Activated T-cell treated with anti-CD3 and anti-CD28 coated beads for 24 hours (primary cell): Measurements from ENCODE around the gene CDH23.
"Not testable (repeated sequence)": the region's sequence is repeated elsewhere in the genome, so short reads cannot be mapped to it uniquely, and the experiment has no call there.

Experiments
- DNase-seq: peaks from one replicate; pipeline ENCODE4 v3.0.0-alpha.2; 2020; ENCODE audit warnings: low read depth

The CDH23 gene

GRCh38 chr10:71396711-71397295, at the start of gene CDH23:
CDH23 (plus strand) TSS chr10:71396920; CDS start chr10:71439832, 42,912 bp downstream.
- DNase-seq, result no peak

GRCh38 chr10:71347587-71348395, 48.9 kb upstream of the CDH23 start:
- DNase-seq, result no peak

DNA sequence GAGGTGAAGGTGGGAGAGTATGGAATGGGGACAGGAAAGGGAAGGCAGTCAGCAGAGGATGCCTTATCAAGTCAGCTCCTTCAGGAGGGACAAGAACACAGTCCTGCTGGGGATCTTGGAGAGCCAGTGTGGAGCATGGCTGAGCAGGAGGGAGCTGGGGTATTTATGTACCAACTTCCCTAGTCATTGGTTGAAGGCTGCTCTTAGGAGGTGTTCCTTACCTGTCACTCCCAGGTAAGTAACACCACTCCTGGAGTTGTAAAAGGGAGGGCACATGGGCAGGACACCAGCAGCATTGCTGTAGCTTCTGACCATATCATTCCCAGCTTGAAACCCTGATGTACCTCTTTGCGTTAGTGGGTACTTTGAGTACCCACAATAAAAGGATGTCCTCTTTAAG, 47.9 kb upstream of the CDH23 start:
- DNase-seq, result no peak

- no peak for DNase-seq
Observed at GRCh38 chr10:71349406-71349805, 47.3 kb upstream of the CDH23 start.

DNA sequence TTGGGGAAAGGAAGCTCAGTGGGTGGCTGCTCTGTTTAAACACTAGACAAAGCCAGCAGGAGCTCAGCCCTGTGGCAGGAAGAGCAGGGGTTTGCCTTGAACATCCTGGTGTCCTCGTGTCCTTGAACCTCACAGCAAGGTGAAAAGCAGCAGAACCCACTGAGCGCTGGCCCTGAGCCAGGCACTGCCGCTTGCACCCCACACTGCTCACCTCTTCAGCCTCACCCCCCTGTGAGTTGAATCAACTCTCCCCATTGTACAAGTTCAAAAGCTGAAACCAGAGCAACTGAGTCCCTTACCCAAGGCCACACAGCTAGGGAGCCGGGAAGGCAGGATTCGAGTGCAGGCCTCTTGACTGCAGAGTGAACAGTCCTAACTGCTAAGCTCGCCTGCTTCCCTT, 45.6 kb upstream of the CDH23 start:
- no peak for DNase-seq

DNA sequence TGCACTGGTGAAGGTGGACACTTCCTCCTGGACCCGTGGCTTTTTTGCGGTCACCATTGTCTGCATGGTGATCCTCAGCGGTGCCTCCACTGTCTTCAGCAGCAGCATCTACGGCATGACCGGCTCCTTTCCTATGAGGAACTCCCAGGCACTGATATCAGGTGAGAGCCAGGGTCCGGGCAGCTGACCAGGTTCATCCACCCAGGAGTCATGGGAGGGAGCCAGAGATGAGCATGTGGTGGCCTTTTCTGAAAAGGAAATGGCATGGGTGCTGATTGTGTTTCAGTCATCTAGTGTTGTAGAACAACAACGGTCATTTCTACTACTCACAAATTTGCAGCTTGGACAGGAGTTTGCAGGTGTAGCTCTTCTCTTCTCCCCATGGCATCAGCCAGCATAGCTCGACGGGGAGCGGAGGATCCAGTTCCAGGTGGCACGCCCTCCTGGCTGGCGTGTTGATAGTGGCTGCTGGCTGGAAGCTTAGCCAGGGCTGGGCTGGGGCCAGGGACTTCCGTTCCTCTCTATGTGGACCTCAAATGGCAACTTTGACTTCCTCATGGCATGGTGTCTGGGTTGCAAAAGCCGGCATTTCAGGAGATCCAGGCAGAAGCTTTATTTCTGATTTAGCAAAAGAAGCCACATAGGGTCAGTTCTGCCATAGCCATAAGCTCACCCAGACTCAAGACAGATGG, 44.9 kb upstream of the CDH23 start:
- DNase-seq, result no peak

DNA sequence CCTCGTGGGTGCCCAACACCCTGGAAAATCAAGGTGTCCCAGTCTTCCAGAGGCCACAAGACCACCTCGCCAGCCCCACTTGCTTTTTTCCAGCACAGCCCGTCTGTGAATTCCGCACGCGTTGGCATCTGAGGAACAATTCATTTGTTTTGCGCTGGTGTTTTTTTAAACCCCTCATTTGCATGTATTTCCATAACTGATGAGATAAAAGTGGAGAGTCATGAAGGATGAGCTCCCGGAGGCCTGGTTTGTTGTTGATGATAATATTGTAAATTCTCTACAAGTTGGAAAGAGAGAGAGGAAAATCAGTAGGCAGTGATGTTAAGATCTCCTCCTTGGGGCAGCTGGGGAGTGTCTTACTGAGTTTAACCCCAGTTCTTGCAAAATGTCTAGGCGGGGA, 43.1 kb upstream of the CDH23 start:
- DNase-seq, result no peak

DNA sequence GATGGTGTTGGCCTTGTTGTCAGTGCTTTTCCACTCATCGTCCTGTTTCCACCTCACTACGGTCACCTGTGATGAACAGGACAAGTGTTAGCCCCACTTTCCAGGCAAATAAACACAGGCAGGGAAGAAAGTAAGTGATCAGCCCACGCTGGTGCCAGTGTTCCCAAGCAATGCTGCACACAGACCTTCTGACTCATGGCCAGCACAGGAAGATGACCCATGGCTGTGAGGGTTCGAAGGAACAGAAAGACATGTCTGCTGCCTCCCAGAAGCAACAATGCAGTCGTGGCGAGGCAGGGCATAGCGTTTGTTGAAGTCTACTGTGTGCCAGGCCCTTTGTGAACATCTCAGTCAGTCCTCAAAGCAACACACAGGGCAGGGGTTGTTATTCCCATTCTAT, 41.9 kb upstream of the CDH23 start:
- DNase-seq, result no peak

- no peak for DNase-seq
Observed at GRCh38 chr10:71355886-71356285, 40.8 kb upstream of the CDH23 start.

- no peak for DNase-seq
Observed at GRCh38 chr10:71357792-71358265, 38.9 kb upstream of the CDH23 start.

DNA sequence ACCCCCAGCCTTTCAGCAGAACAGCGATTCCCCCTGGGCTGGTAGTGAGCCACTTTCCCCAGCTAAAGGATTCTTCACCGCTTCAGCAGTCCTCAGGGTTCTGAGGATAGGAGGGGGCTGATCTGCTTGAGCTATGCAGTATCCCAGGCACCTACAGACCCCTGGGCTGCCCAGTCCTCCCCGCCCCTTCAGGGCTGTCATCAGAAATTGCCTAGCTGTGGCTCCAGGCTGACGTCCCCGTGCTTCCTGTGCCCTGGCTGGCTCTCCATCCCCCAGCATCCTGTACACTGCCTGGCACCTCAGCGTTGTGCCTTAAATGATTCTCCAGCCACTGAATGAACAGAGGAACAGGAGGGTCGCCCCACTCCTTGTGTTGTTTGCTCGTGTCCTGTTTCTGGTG, 38.4 kb upstream of the CDH23 start:
- no peak for DNase-seq

- DNase-seq, result not testable (repeated sequence)
Observed at GRCh38 chr10:71358906-71359305, 37.8 kb upstream of the CDH23 start.

DNA sequence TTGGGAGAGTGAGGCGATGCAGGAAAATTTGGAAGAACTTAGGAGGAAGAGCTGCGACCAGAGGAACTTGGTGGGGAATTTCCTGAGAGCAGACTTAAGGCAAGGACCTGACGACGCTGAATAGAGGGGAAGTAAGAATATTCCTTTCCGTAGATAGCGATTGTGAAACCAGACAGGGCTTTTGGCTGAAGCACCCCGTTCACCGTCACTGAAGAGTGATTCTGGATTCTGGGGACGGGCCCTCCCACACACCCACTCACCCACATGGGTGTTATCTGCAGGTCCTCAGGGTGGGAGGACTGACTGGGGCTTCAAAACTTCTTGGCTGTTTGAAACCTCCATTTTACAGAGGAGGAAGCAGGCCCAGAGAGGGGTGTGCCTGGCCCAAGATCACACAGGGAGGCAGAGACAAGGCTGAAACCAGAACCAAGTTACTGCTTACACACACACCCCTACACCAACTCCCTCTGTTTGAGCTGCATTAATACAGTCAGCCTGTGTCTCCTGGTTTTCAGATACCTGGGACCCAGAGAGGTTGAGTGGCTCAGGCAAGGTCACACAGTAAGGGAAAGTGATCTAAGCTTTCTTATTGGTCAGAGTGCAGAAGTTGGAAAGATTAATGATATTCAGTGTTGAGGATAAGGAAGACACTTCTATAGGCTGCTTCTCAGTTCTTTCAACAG, 37.2 kb upstream of the CDH23 start:
- no peak for DNase-seq

GRCh38 chr10:71360735-71361134, 36.0 kb upstream of the CDH23 start:
- no peak for DNase-seq

- DNase-seq, result no peak
Observed at GRCh38 chr10:71361581-71361980, 35.1 kb upstream of the CDH23 start.

DNA sequence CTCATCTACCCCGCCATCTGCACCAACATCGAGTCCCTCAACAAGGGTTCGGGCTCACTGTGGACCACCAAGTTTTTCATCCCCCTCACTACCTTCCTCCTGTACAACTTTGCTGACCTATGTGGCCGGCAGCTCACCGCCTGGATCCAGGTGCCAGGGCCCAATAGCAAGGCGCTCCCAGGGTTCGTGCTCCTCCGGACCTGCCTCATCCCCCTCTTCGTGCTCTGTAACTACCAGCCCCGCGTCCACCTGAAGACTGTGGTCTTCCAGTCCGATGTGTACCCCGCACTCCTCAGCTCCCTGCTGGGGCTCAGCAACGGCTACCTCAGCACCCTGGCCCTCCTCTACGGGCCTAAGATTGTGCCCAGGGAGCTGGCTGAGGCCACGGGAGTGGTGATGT, 34.6 kb upstream of the CDH23 start:
- no peak for DNase-seq

DNA sequence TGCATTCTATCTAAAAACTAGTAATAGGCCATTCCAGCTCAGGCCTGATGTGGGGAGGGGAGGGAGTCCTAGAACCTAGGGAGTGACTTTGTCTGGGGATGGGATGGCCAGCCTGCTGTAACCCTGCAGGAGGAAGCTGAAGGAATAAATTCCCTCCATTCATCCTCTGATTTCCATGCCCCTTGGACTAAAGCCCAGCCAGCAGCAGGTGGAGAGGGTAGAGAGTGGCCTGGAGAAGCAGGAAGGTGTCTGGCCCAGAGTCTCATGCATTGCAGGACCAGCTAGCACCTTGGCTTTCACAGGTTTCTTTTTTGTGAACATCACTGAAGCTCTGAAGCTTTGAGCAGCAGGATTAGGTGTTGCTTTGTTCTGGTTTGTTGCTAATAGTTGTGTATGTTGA, 32.8 kb upstream of the CDH23 start:
- DNase-seq, result no peak

GRCh38 chr10:71365366-71365765, 31.4 kb upstream of the CDH23 start:
- no peak for DNase-seq

DNA sequence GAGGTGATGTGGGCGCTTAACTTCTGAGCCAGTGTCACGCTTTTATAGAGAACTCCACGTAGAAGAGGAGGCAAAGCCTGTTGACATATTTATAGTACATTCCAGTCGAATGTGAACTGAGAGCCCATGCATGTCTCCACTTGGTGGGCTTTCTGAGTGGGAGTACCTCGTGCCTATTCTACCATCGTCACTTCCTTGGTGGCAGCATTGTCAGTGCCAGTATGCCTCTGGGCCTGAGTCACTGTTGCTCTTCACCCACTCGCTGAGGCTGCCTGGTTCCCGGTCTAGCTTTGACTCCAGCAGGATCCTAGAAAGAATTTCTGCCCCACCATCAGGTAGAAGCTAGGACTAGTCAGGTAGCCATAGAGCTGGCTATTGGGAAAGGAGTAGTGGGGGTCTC, 30.0 kb upstream of the CDH23 start:
- DNase-seq, result no peak

DNA sequence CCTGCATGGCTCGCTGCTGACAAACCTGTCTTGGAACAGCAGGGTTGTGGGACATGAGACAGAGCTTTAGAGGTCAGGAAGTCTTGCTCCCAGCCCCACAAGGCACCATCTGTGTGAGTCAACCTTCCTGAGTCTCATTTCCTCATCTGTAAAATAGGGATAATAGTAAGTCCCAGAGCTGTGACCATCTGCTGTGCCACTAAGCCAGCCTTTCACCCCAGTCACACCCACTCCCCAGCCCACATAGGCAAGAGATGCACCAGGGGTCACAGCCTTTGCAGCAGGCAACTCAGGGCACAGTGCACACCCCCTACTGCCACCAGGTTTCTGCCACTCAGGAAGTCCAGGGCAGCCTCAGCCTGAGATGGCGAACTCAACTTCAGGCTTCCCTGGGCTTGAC, 29.4 kb upstream of the CDH23 start:
- DNase-seq, result no peak

- DNase-seq, result no peak
Observed at GRCh38 chr10:71368176-71368575, 28.5 kb upstream of the CDH23 start.

DNA sequence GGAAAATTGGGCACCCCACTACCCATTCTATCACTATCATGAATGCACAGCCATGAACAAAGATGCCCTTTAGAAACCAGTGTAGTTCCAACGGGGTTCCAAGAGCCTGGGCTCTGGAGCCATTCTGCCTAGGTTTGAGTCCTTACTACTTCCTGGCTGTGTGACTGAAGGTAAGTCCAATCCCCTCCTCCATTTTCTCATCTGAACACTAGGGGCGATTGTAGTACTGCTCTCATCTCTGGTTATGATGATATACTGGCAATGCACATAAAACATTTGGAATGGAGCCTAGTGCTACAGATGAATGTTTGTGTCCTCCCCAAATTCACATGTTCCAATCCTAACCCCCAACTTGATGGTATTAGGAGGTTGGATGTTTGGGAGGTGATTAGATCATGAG, 28.1 kb upstream of the CDH23 start:
- DNase-seq, result no peak

GRCh38 chr10:71369602-71370001, 27.1 kb upstream of the CDH23 start:
- no peak for DNase-seq
